ENCODE data around the gene NDRG3. TPM values are rescaled to one million over a fixed set of nuclear protein-coding genes. Genes with fewer than 3 reads are reported as not detected.

Gene NDRG3
- polyA plus RNA-seq, 1 of the 3 experiments (the other 2 are of a cell fraction), result 20.5 TPM

- Histone ChIP-seq H3F3A (replicated peaks; ENCODE audit: insufficient read depth) (no peaks in the 10 kb centered on the region), H4K20me1 (ENCODE audit: insufficient read depth) (no peaks in the 10 kb centered on the region), H3K4me2 (no peak overlapping the region), H3K27ac (ENCODE audit: low read depth in 2 of 2, low read length in 1 of 2) (no peak overlapping the region), H3K36me3 (replicated peaks in 1 of 2; ENCODE audit: control insufficient read depth in 1 of 2, insufficient read depth in 2 of 2, low read length in 1 of 2) (peaks cover 7 to 16% of the 10 kb centered on the region in 2 experiments), H3K4me3 (ENCODE audit: low read depth in 2 of 2, low read length in 1 of 2) (no peak overlapping the region), H3K9ac (no peak overlapping the region), H3K9me2 (no peaks in the 10 kb centered on the region), H3K9me3 (no peaks in the 10 kb centered on the region), H3K79me2 (ENCODE audit: insufficient read depth) (no peaks in the 10 kb centered on the region), H3K4me1 (ENCODE audit: control insufficient read depth in 1 of 2, insufficient read depth in 2 of 2, low read depth in 1 of 2, low read length in 1 of 2) (no peaks in the 10 kb centered on the region), H3K27me3 (ENCODE audit: insufficient read depth) (no peaks in the 10 kb centered on the region), H2AFZ (ENCODE audit: low read depth) (no peak overlapping the region)
- POLR2A ChIA-PET, result no interaction called here
- CTCF ChIA-PET, result no interaction called here
- DNase-seq, result no peak
- 94% methylated on average over 3 of the region's 3 CpGs for WGBS (ENCODE audit: low lambda C conversion rate)
- TF ChIP-seq RXRA (IDR thresholded peaks at IDR 0.05; ENCODE audit: borderline replicate concordance, low read depth) (no peak), MEF2A (IDR thresholded peaks at IDR 0.05; ENCODE audit: borderline replicate concordance, low read depth) (no peak), FOXM1 (IDR thresholded peaks at IDR 0.05; ENCODE audit: low read depth) (no peak), USF1 (IDR thresholded peaks at IDR 0.05; ENCODE audit: borderline replicate concordance, low read depth) (no peak), NRF1 (IDR thresholded peaks at IDR 0.05; ENCODE audit: low read depth, low read length) (no peak), MAX (IDR thresholded peaks at IDR 0.05; ENCODE audit: low read depth) (no peak), GABPA (IDR thresholded peaks at IDR 0.05; ENCODE audit: low read depth) (no peak), PBX3 (IDR thresholded peaks at IDR 0.05) (no peak), FOSL2 (IDR thresholded peaks at IDR 0.05; ENCODE audit: borderline replicate concordance, low read depth) (no peak), REST (IDR thresholded peaks at IDR 0.05; ENCODE audit: low read depth, low read length) (no peak), SMC3 (IDR thresholded peaks at IDR 0.05; ENCODE audit: low read depth, low read length) (no peak), SIN3A (IDR thresholded peaks at IDR 0.05; ENCODE audit: borderline replicate concordance, low read depth, low read length) (no peak)
Observed at GRCh38 chr20:36658300-36658699, 87.6 kb downstream of the NDRG3 start.

- CTCF ChIA-PET, result interaction anchor here (1.0 to 2.6 kb wide), 3 partner anchors 9 to 98 kb away, joined by 3 to 10 read pairs (median 6); partner anchors contain the start of gene RAB5IF
- Histone ChIP-seq H3K9me2 (no peaks in the 10 kb centered on the region), H3K4me2 (no peak overlapping the region), H3K4me3 (ENCODE audit: low read depth in 2 of 2, low read length in 1 of 2) (no peak overlapping the region), H3K9ac (no peak overlapping the region), H3K36me3 (replicated peaks in 1 of 2; ENCODE audit: control insufficient read depth in 1 of 2, insufficient read depth in 2 of 2, low read length in 1 of 2) (peaks cover 4 to 13% of the 10 kb centered on the region in 2 experiments), H3K9me3 (no peaks in the 10 kb centered on the region), H3K4me1 (ENCODE audit: control insufficient read depth in 1 of 2, insufficient read depth in 2 of 2, low read depth in 1 of 2, low read length in 1 of 2) (no peaks in the 10 kb centered on the region), H4K20me1 (ENCODE audit: insufficient read depth) (no peaks in the 10 kb centered on the region), H3F3A (replicated peaks; ENCODE audit: insufficient read depth) (no peaks in the 10 kb centered on the region), H3K79me2 (ENCODE audit: insufficient read depth) (no peaks in the 10 kb centered on the region), H3K27ac (ENCODE audit: low read depth in 2 of 2, low read length in 1 of 2) (no peak overlapping the region), H3K27me3 (ENCODE audit: insufficient read depth) (no peaks in the 10 kb centered on the region), H2AFZ (ENCODE audit: low read depth) (no peak overlapping the region)
- 89% methylated on average over 4 of the region's 4 CpGs for WGBS (ENCODE audit: low lambda C conversion rate)
- no peak for DNase-seq
- no peak for TF ChIP-seq REST (IDR thresholded peaks at IDR 0.05; ENCODE audit: low read depth, low read length)
- POLR2A ChIA-PET, result interaction anchor here (0.6 kb wide), 1 partner anchor 62 kb away, joined by 3 read pairs; no protein-coding TSS in a partner anchor
Observed at GRCh38 chr20:36656733-36657132, 89.2 kb downstream of the NDRG3 start.
